Measurements from ENCODE around the gene TBL1X.

TBL1X gene

DNA sequence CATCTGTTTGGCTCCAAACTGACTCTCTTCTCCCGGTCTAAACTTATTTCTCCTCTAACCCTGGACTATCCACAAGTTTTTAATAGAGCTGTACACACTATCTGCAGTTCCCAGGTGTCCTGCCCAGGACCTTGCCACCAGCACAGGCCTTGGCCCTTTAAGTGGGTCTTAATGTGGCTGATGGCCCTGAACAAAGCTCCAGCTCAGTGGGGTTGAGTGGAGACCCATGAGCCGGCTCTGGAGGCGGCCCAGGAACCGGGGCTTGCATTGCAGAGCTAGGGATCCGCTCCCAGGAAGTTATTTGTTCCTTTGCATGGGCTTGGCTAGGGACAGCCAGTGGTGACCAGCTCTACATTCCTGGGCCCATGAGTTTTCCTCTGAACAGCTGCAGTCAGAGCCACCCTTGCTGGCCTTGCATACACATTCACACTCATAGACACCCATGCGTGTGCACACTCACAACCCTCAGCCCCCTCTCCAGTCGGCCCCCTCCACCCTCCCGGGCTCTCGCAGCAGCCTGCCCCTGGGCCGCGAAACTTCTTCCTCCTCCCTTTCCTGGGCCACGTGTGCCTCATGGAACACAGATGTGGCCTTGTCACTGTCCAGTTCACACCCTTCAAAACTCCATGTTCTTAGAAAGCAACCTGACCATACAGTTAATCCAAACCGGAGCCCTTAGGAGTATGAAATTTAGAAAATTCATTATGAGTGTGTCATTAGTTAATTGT is 242.6 kb downstream of the TBL1X start:
- Histone ChIP-seq H3K36me3 (ENCODE audit: insufficient read depth, low read length) (peaks cover 39% of the 10 kb centered on the region), H3K27me3 (ENCODE audit: insufficient read depth, low read length) (no peaks in the 10 kb centered on the region), H3K9ac (ENCODE audit: low read depth, low read length) (no peak overlapping the region), H3K9me3 (ENCODE audit: insufficient read depth, low read depth, low read length) (no peaks in the 10 kb centered on the region), H3K27ac (ENCODE audit: low read depth, low read length) (no peak overlapping the region), H3K4me1 (ENCODE audit: insufficient read depth, low read length) (no peaks in the 10 kb centered on the region), H3K4me3 (ENCODE audit: low read length) (no peak overlapping the region)
- 90% methylated on average over 13 of the region's 13 CpGs for WGBS

DNA sequence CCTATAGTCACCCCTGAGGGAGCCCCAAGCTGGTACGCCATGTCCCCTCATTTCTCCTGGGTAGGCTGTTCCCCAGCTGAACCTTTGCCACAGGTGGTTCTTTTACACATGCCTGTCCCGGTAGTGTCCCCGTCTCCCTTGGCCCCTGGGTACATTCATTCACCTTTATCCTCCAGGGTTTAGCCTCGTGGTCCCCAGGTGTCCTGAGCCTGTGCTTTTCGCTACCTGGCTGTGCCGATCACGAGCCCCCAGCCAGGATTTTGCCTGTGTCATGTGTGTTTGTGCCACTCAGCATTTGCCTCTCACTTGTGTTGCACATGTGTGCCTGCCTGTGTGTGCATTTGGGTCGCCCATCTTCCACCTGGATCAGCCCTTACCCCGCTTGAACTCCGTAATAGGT is 243.2 kb downstream of the TBL1X start:
- Histone ChIP-seq H3K9ac (ENCODE audit: low read depth, low read length) (no peak overlapping the region), H3K4me1 (ENCODE audit: insufficient read depth, low read length) (no peaks in the 10 kb centered on the region), H3K4me3 (ENCODE audit: low read length) (no peak overlapping the region), H3K36me3 (ENCODE audit: insufficient read depth, low read length) (peaks cover 45% of the 10 kb centered on the region), H3K9me3 (ENCODE audit: insufficient read depth, low read depth, low read length) (no peaks in the 10 kb centered on the region), H3K27ac (ENCODE audit: low read depth, low read length) (no peak overlapping the region), H3K27me3 (ENCODE audit: insufficient read depth, low read length) (no peaks in the 10 kb centered on the region)
- WGBS = 93% methylated on average over 10 of the region's 10 CpGs

DNA sequence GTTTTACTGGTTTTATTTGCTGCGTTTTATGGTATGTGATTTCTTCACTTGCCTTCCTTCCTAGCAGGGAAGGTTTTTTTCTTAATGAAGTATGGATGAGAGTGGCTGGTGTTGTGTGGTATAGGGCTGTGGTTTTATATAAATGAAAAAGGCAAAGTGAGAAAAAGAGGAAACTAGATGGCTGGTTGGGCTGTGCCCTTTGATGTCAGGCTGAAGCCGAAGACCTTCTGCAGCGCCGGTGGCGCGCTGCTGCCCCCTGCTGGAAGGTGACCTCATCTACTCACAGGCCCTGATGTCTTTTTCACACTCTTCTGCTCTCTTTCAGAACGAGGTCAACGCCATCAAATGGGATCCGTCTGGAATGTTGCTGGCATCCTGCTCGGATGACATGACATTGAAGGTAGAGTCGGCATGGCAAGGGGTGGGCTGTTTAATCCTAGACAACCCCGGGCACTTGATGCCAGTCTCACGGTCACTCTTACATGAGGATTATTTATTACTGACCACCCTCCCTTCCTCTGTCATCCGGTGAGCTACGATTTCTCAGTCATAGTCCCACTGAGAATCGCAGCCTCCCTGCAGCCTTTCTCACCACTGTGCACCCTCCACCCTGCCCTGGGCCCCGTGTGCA is 244.2 kb downstream of the TBL1X start:
- H3K9ac ChIP-seq (ENCODE audit: low read depth, low read length) = no peak overlapping the region
- H3K36me3 ChIP-seq (ENCODE audit: insufficient read depth, low read length) = peaks cover 49% of the 10 kb centered on the region
- no peaks in the 10 kb centered on the region for H3K9me3 ChIP-seq (ENCODE audit: insufficient read depth, low read depth, low read length)
- H3K4me1 ChIP-seq (ENCODE audit: insufficient read depth, low read length) = no peaks in the 10 kb centered on the region
- no peak overlapping the region for H3K4me3 ChIP-seq (ENCODE audit: low read length)
- WGBS = 51% methylated on average over 17 of the region's 17 CpGs
- H3K27ac ChIP-seq (ENCODE audit: low read depth, low read length) = no peak overlapping the region
- no peaks in the 10 kb centered on the region for H3K27me3 ChIP-seq (ENCODE audit: insufficient read depth, low read length)

DNA sequence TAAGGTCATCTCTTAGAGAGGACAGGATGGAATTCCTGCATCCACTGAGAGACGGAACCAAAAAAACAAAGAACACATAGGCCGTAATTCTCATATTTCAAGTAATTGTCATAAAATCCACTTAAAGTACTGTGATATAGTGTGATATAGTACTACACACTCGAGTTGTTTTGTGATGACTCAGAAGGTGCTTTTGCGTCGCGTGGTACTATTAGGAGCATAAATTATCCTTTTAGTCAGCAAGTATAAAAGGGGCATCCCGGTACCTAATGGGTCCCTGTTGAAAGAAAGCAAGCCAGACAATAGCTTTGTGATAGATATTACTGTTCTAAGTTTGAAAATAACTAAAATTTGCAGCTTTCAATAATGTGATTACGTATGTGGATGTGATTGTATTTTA is 245.5 kb downstream of the TBL1X start:
- WGBS = 98% methylated on average over 6 of the region's 8 CpGs
- Histone ChIP-seq H3K4me3 (ENCODE audit: low read length) (no peak overlapping the region), H3K27me3 (ENCODE audit: insufficient read depth, low read length) (no peaks in the 10 kb centered on the region), H3K9ac (ENCODE audit: low read depth, low read length) (no peak overlapping the region), H3K36me3 (ENCODE audit: insufficient read depth, low read length) (peaks cover 55% of the 10 kb centered on the region), H3K4me1 (ENCODE audit: insufficient read depth, low read length) (no peaks in the 10 kb centered on the region), H3K27ac (ENCODE audit: low read depth, low read length) (no peak overlapping the region), H3K9me3 (ENCODE audit: insufficient read depth, low read depth, low read length) (no peaks in the 10 kb centered on the region)

DNA sequence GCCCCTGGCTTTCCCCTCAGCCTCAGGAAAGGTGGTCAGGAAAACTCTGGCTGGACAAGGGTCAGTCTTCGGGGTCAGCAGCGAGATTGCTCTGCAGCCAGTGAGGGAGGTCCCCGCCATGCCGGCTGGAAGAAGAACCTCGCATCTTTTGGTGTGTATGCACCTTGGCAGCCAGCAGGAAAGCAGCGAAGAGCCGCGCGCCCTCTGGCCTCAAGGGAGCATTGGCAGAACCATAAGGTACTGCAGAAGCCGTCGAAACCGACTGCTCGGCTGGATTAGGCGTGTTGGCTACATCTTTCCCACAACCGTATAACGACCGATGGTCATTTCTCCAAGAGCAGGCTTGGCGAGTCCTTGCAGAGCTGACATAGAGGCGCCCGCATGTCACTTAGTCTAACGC is 252.5 kb downstream of the TBL1X start:
- Histone ChIP-seq H3K4me3 (ENCODE audit: low read length) (no peak overlapping the region), H3K4me1 (ENCODE audit: insufficient read depth, low read length) (no peaks in the 10 kb centered on the region), H3K27ac (ENCODE audit: low read depth, low read length) (no peak overlapping the region), H3K36me3 (ENCODE audit: insufficient read depth, low read length) (peaks cover 68% of the 10 kb centered on the region), H3K9ac (ENCODE audit: low read depth, low read length) (no peak overlapping the region), H3K27me3 (ENCODE audit: insufficient read depth, low read length) (no peaks in the 10 kb centered on the region), H3K9me3 (ENCODE audit: insufficient read depth, low read depth, low read length) (peaks cover 4% of the 10 kb centered on the region; the same call in 1 of the 2 replicates)
- 98% methylated on average over 21 of the region's 21 CpGs for WGBS

DNA sequence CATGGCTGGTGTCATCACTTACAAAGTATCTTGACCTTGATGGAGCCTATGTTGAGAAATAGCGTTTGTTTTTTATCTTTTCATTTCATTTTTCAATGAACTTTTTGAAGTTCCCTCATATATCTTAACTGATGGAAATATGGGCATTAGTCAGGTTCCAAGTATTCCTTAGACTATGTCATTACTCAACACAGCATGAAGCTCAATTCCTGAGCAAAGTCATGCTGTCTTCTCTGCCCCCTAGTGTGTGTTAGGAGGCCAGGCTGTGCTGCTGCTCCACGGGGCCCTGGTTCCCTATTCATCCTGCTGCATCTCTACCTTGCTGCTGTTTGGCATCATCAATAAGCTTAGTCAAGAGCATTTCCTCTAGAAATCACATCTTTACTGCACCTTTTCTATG is 259.9 kb downstream of the TBL1X start:
- no peak overlapping the region for H3K9ac ChIP-seq (ENCODE audit: low read depth, low read length)
- no peaks in the 10 kb centered on the region for H3K27me3 ChIP-seq (ENCODE audit: insufficient read depth, low read length)
- H3K4me3 ChIP-seq (ENCODE audit: low read length) = no peak overlapping the region
- WGBS = 64% methylated on average over 1 of the region's 2 CpGs
- H3K27ac ChIP-seq (ENCODE audit: low read depth, low read length) = no peak overlapping the region
- H3K36me3 ChIP-seq (ENCODE audit: insufficient read depth, low read length) = peaks cover 34% of the 10 kb centered on the region; the same call in 1 of the 2 replicates
- peaks cover 28% of the 10 kb centered on the region; the same call in 1 of the 2 replicates for H3K9me3 ChIP-seq (ENCODE audit: insufficient read depth, low read depth, low read length)
- H3K4me1 ChIP-seq (ENCODE audit: insufficient read depth, low read length) = no peaks in the 10 kb centered on the region

DNA sequence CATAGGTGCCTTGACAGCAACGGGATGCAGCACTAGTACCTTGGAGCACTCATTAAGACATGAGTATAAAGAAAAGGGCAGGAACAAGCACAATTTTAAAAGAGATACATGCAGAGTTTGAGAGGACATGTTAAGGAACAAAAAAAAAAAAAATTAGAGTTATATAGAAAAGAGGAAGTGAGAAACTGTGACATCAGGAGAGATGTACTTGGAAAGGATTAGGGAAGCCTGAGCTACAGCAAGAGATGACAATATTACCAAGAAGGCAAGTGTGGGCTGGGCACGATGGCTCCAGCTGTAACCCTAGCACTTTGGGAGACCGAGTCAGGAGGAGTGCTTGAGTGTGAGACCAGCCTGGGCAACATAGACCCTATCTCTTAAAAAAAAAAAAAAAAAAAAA is 263.4 kb downstream of the TBL1X start:
- 88% methylated on average over 2 of the region's 3 CpGs for WGBS
- Histone ChIP-seq H3K27ac (ENCODE audit: low read depth, low read length) (no peak overlapping the region), H3K9ac (ENCODE audit: low read depth, low read length) (no peak overlapping the region), H3K9me3 (ENCODE audit: insufficient read depth, low read depth, low read length) (peaks cover 17% of the 10 kb centered on the region; the same call in 1 of the 2 replicates), H3K36me3 (ENCODE audit: insufficient read depth, low read length) (peaks cover 20% of the 10 kb centered on the region; the same call in 1 of the 2 replicates), H3K27me3 (ENCODE audit: insufficient read depth, low read length) (no peaks in the 10 kb centered on the region), H3K4me1 (ENCODE audit: insufficient read depth, low read length) (no peaks in the 10 kb centered on the region), H3K4me3 (ENCODE audit: low read length) (no peak overlapping the region)

DNA sequence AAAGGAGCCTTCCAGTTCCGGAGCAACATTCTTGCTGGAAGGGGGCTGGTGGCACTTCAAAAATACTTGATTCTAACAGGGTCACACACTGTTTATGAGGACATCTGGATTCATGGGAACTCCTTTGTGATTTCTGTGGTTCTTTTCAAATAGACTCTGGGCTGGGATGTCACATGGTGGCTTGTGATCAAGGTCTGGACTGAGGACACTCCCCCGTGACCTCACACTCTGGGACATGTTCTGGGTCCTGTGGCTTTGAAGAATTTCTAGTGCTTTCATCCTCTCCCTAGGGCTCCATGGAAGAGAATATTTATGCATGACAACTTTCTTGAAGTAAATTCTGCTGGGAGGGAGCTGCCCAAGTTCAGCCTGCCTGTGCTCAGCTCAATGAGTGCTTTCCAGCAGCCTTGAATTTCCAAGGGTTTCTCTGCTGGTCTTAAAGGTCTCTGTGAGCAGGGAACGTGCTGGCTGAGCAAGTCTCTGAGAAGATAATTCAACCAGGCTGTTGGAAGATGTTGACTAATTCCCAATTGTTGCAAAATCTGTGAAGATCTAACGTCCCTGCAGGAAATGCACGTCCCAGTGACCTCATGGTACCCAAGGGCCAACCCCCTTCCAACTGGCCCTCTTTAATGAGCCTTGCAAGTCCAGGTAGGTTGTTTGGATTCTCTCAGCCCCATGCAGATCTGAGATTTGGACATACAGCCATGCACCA is 264.5 kb downstream of the TBL1X start:
- no peaks in the 10 kb centered on the region for H3K27me3 ChIP-seq (ENCODE audit: insufficient read depth, low read length)
- H3K36me3 ChIP-seq (ENCODE audit: insufficient read depth, low read length) = peaks cover 20% of the 10 kb centered on the region; the same call in 1 of the 2 replicates
- no peak overlapping the region for H3K4me3 ChIP-seq (ENCODE audit: low read length)
- no peak overlapping the region for H3K27ac ChIP-seq (ENCODE audit: low read depth, low read length)
- WGBS = 92% methylated on average over 5 of the region's 5 CpGs
- H3K9ac ChIP-seq (ENCODE audit: low read depth, low read length) = no peak overlapping the region
- peaks cover 15% of the 10 kb centered on the region; the same call in 1 of the 2 replicates for H3K9me3 ChIP-seq (ENCODE audit: insufficient read depth, low read depth, low read length)
- H3K4me1 ChIP-seq (ENCODE audit: insufficient read depth, low read length) = no peaks in the 10 kb centered on the region

DNA sequence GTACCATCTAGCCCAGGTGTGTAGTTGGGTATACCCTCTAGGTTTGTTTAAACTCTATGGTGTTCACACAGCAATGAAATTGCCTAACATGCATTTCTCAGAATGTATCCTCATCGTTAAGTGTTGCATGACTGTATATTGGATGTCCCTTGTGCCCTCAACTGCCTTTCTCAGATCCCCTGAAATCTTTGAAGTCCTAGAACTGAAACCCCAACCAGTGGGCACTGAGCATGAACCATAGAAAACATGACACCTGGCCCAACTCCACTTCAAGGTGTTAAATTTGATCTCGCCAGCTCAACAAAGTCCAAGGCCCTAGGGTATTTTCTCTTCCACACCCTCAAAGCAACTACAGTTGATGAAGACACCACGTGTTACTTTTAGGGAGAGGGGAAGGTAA is 265.2 kb downstream of the TBL1X start:
- H3K9ac ChIP-seq (ENCODE audit: low read depth, low read length) = no peak overlapping the region
- H3K27me3 ChIP-seq (ENCODE audit: insufficient read depth, low read length) = no peaks in the 10 kb centered on the region
- 93% methylated on average over 3 of the region's 3 CpGs for WGBS
- H3K9me3 ChIP-seq (ENCODE audit: insufficient read depth, low read depth, low read length) = peaks cover 13% of the 10 kb centered on the region; the same call in 1 of the 2 replicates
- no peak overlapping the region for H3K27ac ChIP-seq (ENCODE audit: low read depth, low read length)
- H3K4me3 ChIP-seq (ENCODE audit: low read length) = no peak overlapping the region
- H3K36me3 ChIP-seq (ENCODE audit: insufficient read depth, low read length) = peaks cover 15% of the 10 kb centered on the region; the same call in 1 of the 2 replicates
- H3K4me1 ChIP-seq (ENCODE audit: insufficient read depth, low read length) = no peaks in the 10 kb centered on the region

DNA sequence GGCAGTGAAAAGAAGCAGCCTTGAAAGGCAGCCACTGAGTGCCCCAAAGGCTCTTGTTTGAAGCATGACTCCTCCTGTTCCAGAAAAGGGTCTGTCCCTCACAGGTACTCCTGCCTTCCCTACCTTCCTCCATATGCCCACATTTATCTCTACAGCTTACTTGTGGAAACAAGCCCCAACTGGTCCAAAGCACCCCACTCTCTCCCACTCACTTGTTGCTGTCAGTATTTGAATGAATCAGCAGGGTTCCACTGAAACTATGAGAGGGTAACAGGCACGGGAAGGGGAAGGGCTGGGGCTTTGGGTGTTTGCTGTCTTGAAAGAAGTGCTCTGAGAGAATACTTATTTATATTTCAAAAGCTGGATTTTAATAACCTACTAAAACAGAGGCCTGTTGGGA is 265.9 kb downstream of the TBL1X start:
- Histone ChIP-seq H3K9ac (ENCODE audit: low read depth, low read length) (no peak overlapping the region), H3K27me3 (ENCODE audit: insufficient read depth, low read length) (no peaks in the 10 kb centered on the region), H3K36me3 (ENCODE audit: insufficient read depth, low read length) (peaks cover 8% of the 10 kb centered on the region; the same call in 1 of the 2 replicates), H3K4me3 (ENCODE audit: low read length) (no peak overlapping the region), H3K4me1 (ENCODE audit: insufficient read depth, low read length) (no peaks in the 10 kb centered on the region), H3K27ac (ENCODE audit: low read depth, low read length) (no peak overlapping the region), H3K9me3 (ENCODE audit: insufficient read depth, low read depth, low read length) (peaks cover 10% of the 10 kb centered on the region; the same call in 1 of the 2 replicates)
- no CpG with 5 or more reads among the region's 1 CpG for WGBS

DNA sequence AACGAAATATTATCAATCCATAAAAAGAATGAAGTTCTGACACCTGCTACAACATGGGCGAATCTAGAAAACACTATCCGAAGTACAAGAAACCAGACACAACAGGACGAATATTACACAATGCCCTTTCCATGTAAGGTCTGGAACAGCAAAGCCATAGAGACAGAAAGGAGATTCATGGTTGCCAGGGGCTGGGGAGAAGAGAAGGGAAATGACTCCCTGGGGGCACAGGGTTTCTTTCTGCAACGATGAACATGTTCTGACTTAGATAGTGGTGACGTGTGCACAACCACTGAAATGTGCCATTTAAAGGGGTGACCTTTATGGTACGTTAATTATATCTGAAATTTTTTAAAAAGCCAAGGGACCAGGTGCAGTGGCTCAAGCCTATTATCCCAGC is 272.5 kb downstream of the TBL1X start:
- 92% methylated on average over 7 of the region's 7 CpGs for WGBS
- peaks cover 5% of the 10 kb centered on the region; the same call in 1 of the 2 replicates for H3K36me3 ChIP-seq (ENCODE audit: insufficient read depth, low read length)

More for the DNA sequence above, 272.5 kb downstream of the TBL1X start:
- H3K27me3 ChIP-seq (ENCODE audit: insufficient read depth, low read length) = no peaks in the 10 kb centered on the region
- H3K4me3 ChIP-seq (ENCODE audit: low read length) = no peak overlapping the region
- H3K27ac ChIP-seq (ENCODE audit: low read depth, low read length) = no peak overlapping the region
- no peaks in the 10 kb centered on the region for H3K4me1 ChIP-seq (ENCODE audit: insufficient read depth, low read length)
- H3K9me3 ChIP-seq (ENCODE audit: insufficient read depth, low read depth, low read length) = no peaks in the 10 kb centered on the region
- no peak overlapping the region for H3K9ac ChIP-seq (ENCODE audit: low read depth, low read length)

All from HUES64 (cell line).